Measurements from ENCODE around the gene SRSF1. TPM values are rescaled to one million over a fixed set of nuclear protein-coding genes. Genes with fewer than 3 reads are reported as not detected.

SRSF1 gene
- total and polyA plus RNA-seq, 7 donors: 90.6 to 214 (median 138) TPM

- H3K36me3 ChIP-seq: no peaks in the 10 kb centered on the region
- 2 to 3% methylated on average over 54 of the region's 54 CpGs for WGBS, 2 donors
- TF ChIP-seq EP300 (IDR thresholded peaks at IDR 0.05) (no peak), POLR2A (IDR thresholded peaks at IDR 0.05) (peak; percentile 8 to 25), POLR2AphosphoS5 (IDR thresholded peaks at IDR 0.05) (peak in 3 of 4 donors; percentile 56 to 84 (median 78))
- peak; percentile 90 for DNase-seq
- intact Hi-C loops (cut with DNase I): loop anchor here (2.0 kb wide), 1 partner anchor 18 kb away; the partner anchor contains the start of gene SRSF1
- peaks cover 0 to 55% (median 45%) of the 10 kb centered on the region in 4 donors for H3K4me1 ChIP-seq
- H3K27me3 ChIP-seq: no peaks in the 10 kb centered on the region
- H3K4me3 ChIP-seq: peak overlapping the region; percentile 80 to 91 (median 86)
- no peaks in the 10 kb centered on the region for H3K9me3 ChIP-seq
- H3K27ac ChIP-seq: peak overlapping the region; percentile 95 to 99 (median 97)
Measured at GRCh38 chr17:57988301-57989250, 18.5 kb downstream of the SRSF1 start.

GRCh38 chr17:57987581-57988300 is 19.3 kb downstream of the SRSF1 start, which contains the start of gene VEZF1:
TSS of gene VEZF1 (minus strand) at chr17:57988254. CDS start at chr17:57988111, 143 bp downstream.
- Histone ChIP-seq H3K36me3 (peaks cover 0 to 4% (median 0%) of the 10 kb centered on the region in 4 donors), H3K27me3 (no peaks in the 10 kb centered on the region), H3K9me3 (no peaks in the 10 kb centered on the region), H3K4me1 (peaks cover 0 to 55% (median 46%) of the 10 kb centered on the region in 4 donors), H3K4me3 (peak within 1 kb of the TSS; percentile 80 to 91 (median 86)), H3K27ac (peak within 1 kb of the TSS; percentile 95 to 99 (median 97))
- WGBS, 2 donors: 0% methylated on average over 73 to 74 of the region's 74 CpGs
- peak; percentile 65 to 73 for TF ChIP-seq POLR2A (IDR thresholded peaks at IDR 0.05)
- TF ChIP-seq EP300 (IDR thresholded peaks at IDR 0.05): no peak
- TF ChIP-seq POLR2AphosphoS5 (IDR thresholded peaks at IDR 0.05): peak; percentile 68 to 92 (median 86)
- TF ChIP-seq CTCF (IDR thresholded peaks at IDR 0.05): no peak
- DNase-seq: peak; percentile 90
- intact Hi-C loops (cut with DNase I): loop anchor here (2.0 kb wide), 2 partner anchors 19 to 95 kb away; partner anchors contain the start of gene SRSF1

- WGBS, 2 donors: 1 to 2% methylated on average over 38 of the region's 38 CpGs
- peak; percentile 84 for DNase-seq
- peak overlapping the region; percentile 80 to 91 (median 86) for H3K4me3 ChIP-seq
- H3K27ac ChIP-seq: peak overlapping the region; percentile 95 to 99 (median 97)
- peaks cover 0 to 12% (median 0%) of the 10 kb centered on the region in 4 donors for H3K36me3 ChIP-seq
- H3K27me3 ChIP-seq: no peaks in the 10 kb centered on the region
- no peaks in the 10 kb centered on the region for H3K9me3 ChIP-seq
- intact Hi-C loops (cut with DNase I): loop anchor here (2.0 kb wide), 1 partner anchor 94 kb away; no protein-coding TSS in a partner anchor
- TF ChIP-seq CTCF (IDR thresholded peaks at IDR 0.05): no peak
- no peak for TF ChIP-seq EP300 (IDR thresholded peaks at IDR 0.05)
- peak; percentile 37 to 76 (median 70) for TF ChIP-seq POLR2AphosphoS5 (IDR thresholded peaks at IDR 0.05)
- TF ChIP-seq POLR2A (IDR thresholded peaks at IDR 0.05): peak; percentile 17 to 29
- H3K4me1 ChIP-seq: peaks cover 0 to 59% (median 52%) of the 10 kb centered on the region in 4 donors
Measured at GRCh38 chr17:57986841-57987580, 20.0 kb downstream of the SRSF1 start.

GRCh38 chr17:57985675-57985974 is 21.4 kb downstream of the SRSF1 start:
- Histone ChIP-seq H3K4me1 (peaks cover 0 to 73% (median 60%) of the 10 kb centered on the region in 4 donors), H3K27me3 (no peaks in the 10 kb centered on the region), H3K27ac (peak overlapping the region; percentile 95 to 99 (median 97)), H3K9me3 (no peaks in the 10 kb centered on the region), H3K36me3 (peaks cover 0 to 24% (median 0%) of the 10 kb centered on the region in 4 donors), H3K4me3 (peak overlapping the region in 3 of 4 donors; percentile 11 to 89 (median 82))
- no peak for DNase-seq
- 7 to 33% methylated on average over 1 of the region's 1 CpG for WGBS, 2 donors
- TF ChIP-seq POLR2AphosphoS5 (IDR thresholded peaks at IDR 0.05) (peak in 2 of 4 donors; percentile 50 to 56), CTCF (IDR thresholded peaks at IDR 0.05) (no peak), EP300 (IDR thresholded peaks at IDR 0.05) (peak in 1 of 4 donors; percentile 25)
- intact Hi-C loops (cut with DNase I): no loop called here

All from sigmoid colon (tissue), 7 donors.